Hepatocyte (in vitro differentiated cells): ENCODE data around the gene RNF166. TPM values are rescaled to one million over a fixed set of nuclear protein-coding genes. Genes with fewer than 3 reads are reported as not detected.

Source experiments
- DNase-seq: peaks from one replicate; pipeline ENCODE4 v3.0.0-alpha.2; 2016; ENCODE audit warnings: low spot score
- H2AFZ ChIP-seq: fragments of 200-600 bp; sonication (generic); 2 replicates; pipeline ENCODE4 v1.6.0; 2016; ENCODE audit warnings: antibody characterized with exemption, mild to moderate bottlenecking
- H3K27ac ChIP-seq: fragments of 200-600 bp; sonication (generic); 2 replicates; pipeline ENCODE4 v1.5.1; 2016; ENCODE audit warnings: mild to moderate bottlenecking
- H3K27me3 ChIP-seq: fragments of 200-600 bp; sonication (generic); 2 replicates; pipeline ENCODE4 v1.6.1; 2016
- H3K36me3 ChIP-seq: fragments of 200-600 bp; sonication (generic); replicated peaks from 2 replicates; pipeline ENCODE4 v1.5.1; 2016; ENCODE audit warnings: low read depth; ENCODE audit not compliant: insufficient read depth
- H3K4me1 ChIP-seq: fragments of 200-600 bp; sonication (generic); 2 replicates; pipeline ENCODE4 v1.5.1; 2016; ENCODE audit warnings: mild to moderate bottlenecking, moderate library complexity; ENCODE audit not compliant: insufficient read depth
- H3K4me2 ChIP-seq: fragments of 200-600 bp; sonication (generic); 2 replicates; pipeline ENCODE4 v1.6.0; 2016
- H3K4me3 ChIP-seq: fragments of 200-600 bp; sonication (generic); 2 replicates; pipeline ENCODE4 v1.5.1; 2016; ENCODE audit warnings: mild to moderate bottlenecking
- H3K79me2 ChIP-seq: fragments of 200-600 bp; sonication (generic); 2 replicates; pipeline ENCODE4 v1.6.0; 2017; ENCODE audit warnings: mild to moderate bottlenecking
- H3K9me2 ChIP-seq: fragments of 200-600 bp; sonication (generic); replicated peaks from 2 replicates; pipeline ENCODE4 v1.6.0; 2017; ENCODE audit warnings: mild to moderate bottlenecking; ENCODE audit not compliant: insufficient read depth
- H3K9me3 ChIP-seq: fragments of 200-600 bp; sonication (generic); 2 replicates; pipeline ENCODE4 v1.5.1; 2016; ENCODE audit warnings: low read depth, mild to moderate bottlenecking
- H4K20me1 ChIP-seq: fragments of 200-600 bp; sonication (generic); 2 replicates; pipeline ENCODE4 v1.6.0; 2016; ENCODE audit warnings: mild to moderate bottlenecking; ENCODE audit not compliant: insufficient read depth, poor library complexity, severe bottlenecking
- EZH2 ChIP-seq: fragments of 200-600 bp; sonication (generic); IDR thresholded peaks from 2 replicates; pipeline ENCODE4 v1.6.1; 2016; ENCODE audit warnings: antibody characterized with exemption, mild to moderate bottlenecking, borderline replicate concordance
- EZH2phosphoT487 ChIP-seq: fragments of 200-600 bp; sonication (generic); IDR thresholded peaks from one replicate; pipeline ENCODE4 v1.6.1; 2018; ENCODE audit warnings: antibody characterized with exemption, mild to moderate bottlenecking, low read depth, moderate library complexity; ENCODE audit not compliant: unreplicated experiment, severe bottlenecking
- WGBS: methylation state at CpG from one replicate; pipeline ENCODE4 v1.1.6; 2016; ENCODE audit warnings: low lambda C conversion rate; ENCODE audit errors: missing lambda C conversion rate; 5-methylcytosine and 5-hydroxymethylcytosine counted together
- polyA plus RNA-seq: library from polyadenylated mRNA; unstranded; fragments of >200 nt; fragmentation: Nextera tagmentation; extraction: Ambion mirVana; gene quantifications from 2 replicates; pipeline ENCODE4 v1.2.1, GENCODE V29; 2016
- total RNA-seq: library from RNA; depleted of rRNA; stranded (reverse); fragments of >200 nt; gene quantifications from 2 replicates; pipeline ENCODE4 v1.2.3, GENCODE V29; 2014
- TF ChIP-seq, protein P1 (sequence below): fragments of 200-600 bp; sonication (generic); IDR thresholded peaks from 2 replicates; pipeline ENCODE4 v1.5.1; 2016; ENCODE audit warnings: antibody characterized with exemption, mild to moderate bottlenecking; ENCODE audit not compliant: poor library complexity

Gene RNF166
- total and polyA plus RNA-seq, 2 experiments from 2014 or later, result 10.1 to 16.8 TPM

DNA sequence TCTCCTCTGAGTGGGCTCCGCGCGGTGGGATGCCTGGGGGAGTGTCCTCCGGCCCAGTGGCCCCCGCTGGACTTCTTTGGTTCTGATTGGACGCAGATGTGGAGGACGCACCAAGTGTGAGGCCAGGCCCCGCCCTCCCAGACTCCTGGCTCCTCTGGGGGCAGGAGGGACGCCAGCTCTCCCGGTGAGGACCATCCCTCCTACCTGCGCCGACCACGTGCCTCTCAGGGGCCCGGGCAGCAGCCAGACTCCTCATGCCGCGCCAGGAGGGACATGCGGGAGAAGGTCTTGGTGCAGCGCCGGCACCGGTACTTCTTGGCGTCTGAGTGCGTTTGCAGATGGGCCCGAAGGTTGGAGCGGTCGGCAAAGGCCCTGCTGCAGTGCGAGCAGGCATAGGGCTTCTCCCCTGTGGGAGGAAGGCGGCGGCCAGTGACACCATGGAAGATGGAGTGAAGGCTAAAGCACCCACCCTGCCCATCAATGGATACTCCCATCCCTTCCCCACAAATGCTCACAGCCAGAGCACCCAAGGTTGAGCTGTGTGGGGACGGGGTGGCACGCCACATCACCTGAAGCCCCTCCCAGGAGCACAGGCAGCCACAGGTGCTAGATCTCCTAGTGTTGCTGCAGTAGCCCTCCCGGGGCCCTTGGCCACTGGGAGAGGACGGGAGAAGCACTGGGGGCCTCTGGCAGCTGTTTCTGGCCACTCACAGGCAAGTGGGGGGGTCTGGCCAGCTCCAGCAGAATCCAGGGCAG, 27.8 kb downstream of the RNF166 start:
- WGBS, result 81% methylated on average over 28 of the region's 32 CpGs

DNA sequence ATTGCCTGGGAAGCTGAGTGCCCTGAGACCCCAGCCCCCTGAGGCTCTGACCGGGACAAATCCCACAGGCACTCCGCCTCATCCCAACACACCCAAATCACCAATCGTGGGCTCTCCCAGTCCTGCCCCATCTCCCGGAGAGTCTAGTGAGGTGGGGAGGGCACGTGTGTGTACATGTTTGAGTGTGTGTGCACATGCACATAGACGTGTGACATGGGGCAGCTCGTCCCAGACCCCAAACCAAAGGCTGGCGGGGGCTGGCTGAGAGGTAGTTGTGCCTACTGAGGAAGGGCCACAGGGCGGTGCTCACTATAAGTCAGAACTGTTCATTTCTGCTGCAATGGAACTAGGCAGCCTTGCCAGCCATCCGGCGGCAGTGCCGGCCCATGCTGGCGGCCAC, 28.5 kb downstream of the RNF166 start:
- Histone ChIP-seq H3K79me2 (no peaks in the 10 kb centered on the region), H2AFZ (no peak overlapping the region), H3K4me2 (no peak overlapping the region), H4K20me1 (no peaks in the 10 kb centered on the region), H3K9me2 (no peaks in the 10 kb centered on the region), H3K4me1 (no peaks in the 10 kb centered on the region), H3K36me3 (no peaks in the 10 kb centered on the region), H3K4me3 (no peak overlapping the region), H3K27me3 (no peaks in the 10 kb centered on the region), H3K27ac (no peak overlapping the region), H3K9me3 (no peaks in the 10 kb centered on the region)
- WGBS, result 88% methylated on average over 13 of the region's 13 CpGs
- TF ChIP-seq EZH2, result no peak
- TF ChIP-seq, protein P1, sequence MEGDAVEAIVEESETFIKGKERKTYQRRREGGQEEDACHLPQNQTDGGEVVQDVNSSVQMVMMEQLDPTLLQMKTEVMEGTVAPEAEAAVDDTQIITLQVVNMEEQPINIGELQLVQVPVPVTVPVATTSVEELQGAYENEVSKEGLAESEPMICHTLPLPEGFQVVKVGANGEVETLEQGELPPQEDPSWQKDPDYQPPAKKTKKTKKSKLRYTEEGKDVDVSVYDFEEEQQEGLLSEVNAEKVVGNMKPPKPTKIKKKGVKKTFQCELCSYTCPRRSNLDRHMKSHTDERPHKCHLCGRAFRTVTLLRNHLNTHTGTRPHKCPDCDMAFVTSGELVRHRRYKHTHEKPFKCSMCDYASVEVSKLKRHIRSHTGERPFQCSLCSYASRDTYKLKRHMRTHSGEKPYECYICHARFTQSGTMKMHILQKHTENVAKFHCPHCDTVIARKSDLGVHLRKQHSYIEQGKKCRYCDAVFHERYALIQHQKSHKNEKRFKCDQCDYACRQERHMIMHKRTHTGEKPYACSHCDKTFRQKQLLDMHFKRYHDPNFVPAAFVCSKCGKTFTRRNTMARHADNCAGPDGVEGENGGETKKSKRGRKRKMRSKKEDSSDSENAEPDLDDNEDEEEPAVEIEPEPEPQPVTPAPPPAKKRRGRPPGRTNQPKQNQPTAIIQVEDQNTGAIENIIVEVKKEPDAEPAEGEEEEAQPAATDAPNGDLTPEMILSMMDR, result no peak
- TF ChIP-seq EZH2phosphoT487, result no peak
- DNase-seq, result no peak

More for the DNA sequence above, 27.8 kb downstream of the RNF166 start:
- Histone ChIP-seq H4K20me1 (no peaks in the 10 kb centered on the region), H3K9me3 (no peaks in the 10 kb centered on the region), H3K4me3 (no peak overlapping the region), H3K9me2 (no peaks in the 10 kb centered on the region), H3K4me1 (no peaks in the 10 kb centered on the region), H3K36me3 (no peaks in the 10 kb centered on the region), H3K79me2 (no peaks in the 10 kb centered on the region), H3K27ac (no peak overlapping the region), H2AFZ (no peak overlapping the region), H3K27me3 (no peaks in the 10 kb centered on the region), H3K4me2 (no peak overlapping the region)
- TF ChIP-seq, protein P1, result no peak
- no peak for DNase-seq

GRCh38 chr16:88676502-88677242, 29.5 kb downstream of the RNF166 start:
- no peaks in the 10 kb centered on the region for H3K27me3 ChIP-seq
- no peak overlapping the region for H3K4me2 ChIP-seq
- no peaks in the 10 kb centered on the region for H3K79me2 ChIP-seq
- no peaks in the 10 kb centered on the region for H3K9me2 ChIP-seq
- H2AFZ ChIP-seq, result no peak overlapping the region
- H3K9me3 ChIP-seq, result no peaks in the 10 kb centered on the region
- no peaks in the 10 kb centered on the region for H3K4me1 ChIP-seq
- TF ChIP-seq, protein P1, result no peak
- no peak for TF ChIP-seq EZH2
- no peak for TF ChIP-seq EZH2phosphoT487
- 93% methylated on average over 22 of the region's 22 CpGs for WGBS
- no peak overlapping the region for H3K4me3 ChIP-seq
- H4K20me1 ChIP-seq, result no peaks in the 10 kb centered on the region
- DNase-seq, result no peak
- H3K27ac ChIP-seq, result no peak overlapping the region
- no peaks in the 10 kb centered on the region for H3K36me3 ChIP-seq
